NCI-H345 treated with DMSO at 0.1 percent for 48 hours (cell line): ENCODE measurements around the gene THRB.
"Not testable (repeated sequence)": the region's sequence is repeated elsewhere in the genome, so short reads cannot be mapped to it uniquely, and the experiment has no call there.

Experiments
- DNase-seq: peaks from one replicate; lab custom pipeline; 2025; ENCODE audit not compliant: unreplicated experiment; lab: John Stamatoyannopoulos, UW

Gene THRB

DNA sequence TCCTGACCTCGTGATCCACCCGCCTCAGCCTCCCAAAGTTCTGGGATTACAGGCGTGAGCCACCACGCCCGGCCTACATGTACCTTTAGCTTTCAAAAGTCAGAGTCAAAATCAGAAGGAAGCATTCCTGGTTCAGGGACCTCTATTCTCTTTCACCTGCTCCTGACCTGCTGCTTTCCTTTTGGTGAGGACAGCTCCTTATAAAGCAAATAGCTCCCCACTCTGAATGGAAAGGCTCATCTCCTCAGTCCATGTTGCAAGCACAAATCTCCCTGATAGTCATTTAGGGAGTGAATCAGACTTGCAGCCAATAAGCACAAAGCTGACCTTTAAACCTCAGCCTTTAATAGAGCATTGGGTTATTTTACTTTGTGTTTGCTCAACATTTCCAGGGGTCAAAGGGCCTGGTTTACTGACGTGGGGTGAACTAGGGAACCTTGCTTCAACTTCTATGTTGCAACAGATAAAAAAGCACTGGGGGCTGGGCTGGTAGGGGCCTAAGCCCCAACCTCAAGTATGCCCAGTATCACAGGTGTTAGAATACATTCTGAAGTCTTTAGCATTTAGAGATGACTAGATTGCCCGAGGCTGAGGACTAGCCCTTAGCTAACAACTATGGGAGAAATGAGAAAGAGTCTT is 43.1 kb downstream of the THRB start:
- no peak for DNase-seq

DNA sequence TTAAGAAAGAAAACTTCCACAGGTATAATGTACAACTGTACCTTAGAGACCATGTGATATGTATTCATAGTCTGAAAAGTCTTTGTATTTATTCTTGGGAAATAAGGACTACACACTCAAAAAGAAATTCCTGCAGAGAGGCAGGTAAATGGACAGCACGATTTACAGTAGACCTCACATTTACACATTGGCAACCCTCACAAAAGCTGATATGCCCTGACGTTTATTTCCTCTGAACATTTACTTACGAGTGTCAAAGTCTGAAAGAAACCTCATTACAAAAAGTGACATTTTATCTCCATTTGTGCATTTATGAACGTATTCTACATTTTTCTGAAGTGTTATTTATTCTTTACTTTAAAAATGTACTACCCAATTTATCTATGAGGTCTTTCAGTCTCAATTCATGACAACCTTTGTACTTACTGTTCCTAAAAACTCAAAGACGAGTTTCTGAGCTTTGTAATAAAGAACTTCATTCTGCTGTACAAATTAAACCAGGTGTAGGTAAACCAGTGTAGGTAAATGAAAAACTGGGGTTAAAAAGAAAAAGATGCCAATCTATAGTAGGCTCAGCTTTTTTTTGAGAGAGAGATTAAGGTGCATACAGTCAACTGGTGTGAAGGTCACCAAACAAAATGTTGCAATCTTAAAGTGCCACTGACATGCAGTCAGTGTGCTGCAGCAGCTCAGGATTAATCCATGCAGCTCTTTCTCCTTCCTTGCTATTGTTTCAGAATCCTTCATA is 44.3 kb downstream of the THRB start:
- DNase-seq: no peak

DNA sequence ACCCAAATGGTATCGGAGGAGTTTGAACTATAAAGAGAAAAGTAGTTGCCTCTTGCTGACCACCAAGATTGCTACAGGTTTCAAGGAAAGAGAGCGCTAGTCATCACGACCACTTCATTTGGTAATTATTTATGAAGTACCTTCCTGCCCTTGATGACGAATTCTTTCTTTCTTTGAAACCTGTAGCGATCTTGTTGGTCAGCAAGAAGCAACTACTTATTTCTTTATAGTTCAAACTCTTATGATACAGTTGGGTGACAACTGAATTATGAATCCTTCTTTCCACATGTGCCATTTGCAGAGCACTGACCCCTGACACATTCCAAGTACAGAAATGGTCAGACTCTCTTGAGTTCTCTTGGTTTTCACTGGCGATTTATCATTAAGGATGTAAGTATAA is 46.8 kb downstream of the THRB start:
- DNase-seq: no peak

DNA sequence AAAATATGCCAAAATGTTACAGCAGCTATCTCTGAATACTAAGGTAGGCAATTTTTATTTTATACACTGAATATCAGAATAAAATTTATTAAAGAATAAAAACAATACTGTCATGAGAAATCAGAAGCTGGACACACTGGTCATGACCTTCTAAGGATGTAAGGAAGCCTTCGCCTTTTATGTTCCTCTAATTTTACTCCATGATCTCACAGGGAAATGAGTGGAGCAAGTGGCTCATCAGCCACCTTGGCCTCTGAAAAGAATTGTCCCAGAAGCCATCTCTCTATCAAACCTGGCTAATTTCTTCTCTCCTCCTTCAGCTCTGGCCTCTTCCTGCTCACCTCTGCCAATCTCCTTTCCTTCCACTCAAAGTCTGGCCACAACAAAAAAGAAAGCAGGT is 48.6 kb downstream of the THRB start:
- DNase-seq: no peak

DNA sequence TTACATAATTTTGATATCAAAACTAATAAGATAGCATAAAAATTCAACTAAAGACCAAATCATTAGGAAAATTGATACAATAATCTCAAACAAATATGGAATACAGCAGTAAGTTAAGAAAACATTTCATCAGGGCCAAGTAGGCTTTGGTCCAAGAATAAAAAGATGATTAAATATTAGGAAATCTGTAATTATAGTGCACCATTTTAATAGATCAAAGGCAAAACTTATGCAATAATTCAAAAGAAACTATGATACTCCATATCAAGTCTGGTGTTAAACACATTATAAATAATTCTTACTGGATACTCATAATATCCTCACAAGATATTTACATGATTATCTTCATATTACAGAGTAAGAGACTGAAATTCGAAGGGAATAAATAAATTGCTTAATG is 51.2 kb downstream of the THRB start:
- DNase-seq: no peak

DNA sequence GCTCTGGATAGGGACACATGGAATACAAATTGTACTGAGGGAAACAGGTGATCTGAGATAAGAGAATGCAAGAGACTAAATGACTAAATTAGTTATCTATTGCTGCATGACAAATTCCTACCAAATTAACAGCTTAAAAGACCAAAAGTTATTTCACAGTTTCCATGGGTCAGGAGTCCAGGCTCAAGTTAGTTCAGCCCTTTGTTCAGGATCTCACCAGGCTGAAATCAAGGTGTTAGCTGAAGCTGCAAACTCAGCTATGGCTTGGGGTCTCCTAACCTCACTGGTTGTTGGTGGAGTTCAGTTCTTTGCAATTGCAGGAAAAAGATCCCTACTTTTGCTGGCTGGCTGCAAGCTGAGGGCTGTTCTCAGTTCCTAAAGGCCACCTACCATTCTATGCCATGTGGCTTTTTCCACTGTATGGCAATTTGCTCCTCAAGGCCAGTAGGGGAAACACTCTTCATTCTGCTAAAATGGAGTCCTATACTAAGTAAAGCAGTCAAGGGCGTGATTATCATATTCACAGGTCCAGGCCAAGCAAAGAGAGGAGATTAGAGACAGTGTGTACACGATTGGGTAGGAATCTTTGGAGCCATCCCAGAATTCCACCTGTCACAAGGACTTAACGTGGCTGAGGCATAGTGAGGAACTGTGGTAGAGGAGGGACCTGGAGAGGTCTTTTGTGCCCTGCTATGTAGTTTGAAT is 53.7 kb downstream of the THRB start:
- no peak for DNase-seq

DNA sequence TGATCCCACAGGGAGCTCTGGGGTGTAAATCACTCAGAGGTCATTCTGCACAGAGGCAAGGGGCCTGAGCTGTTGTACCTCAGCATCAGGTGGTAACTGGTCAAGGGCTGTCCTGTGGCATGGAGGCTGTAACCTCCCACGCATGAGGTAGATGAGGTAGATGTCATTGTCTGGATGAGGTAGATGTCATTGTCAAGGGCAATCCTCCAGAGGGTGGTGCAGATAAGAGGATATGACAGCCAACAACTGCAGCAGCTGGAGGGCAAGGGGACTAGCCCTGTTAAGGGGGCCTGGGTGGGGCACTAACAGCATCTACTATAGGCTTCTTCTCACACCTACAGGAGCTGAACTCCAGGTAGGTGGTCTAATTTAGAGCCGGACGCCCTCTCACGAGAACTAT is 55.6 kb downstream of the THRB start:
- DNase-seq: no peak

DNA sequence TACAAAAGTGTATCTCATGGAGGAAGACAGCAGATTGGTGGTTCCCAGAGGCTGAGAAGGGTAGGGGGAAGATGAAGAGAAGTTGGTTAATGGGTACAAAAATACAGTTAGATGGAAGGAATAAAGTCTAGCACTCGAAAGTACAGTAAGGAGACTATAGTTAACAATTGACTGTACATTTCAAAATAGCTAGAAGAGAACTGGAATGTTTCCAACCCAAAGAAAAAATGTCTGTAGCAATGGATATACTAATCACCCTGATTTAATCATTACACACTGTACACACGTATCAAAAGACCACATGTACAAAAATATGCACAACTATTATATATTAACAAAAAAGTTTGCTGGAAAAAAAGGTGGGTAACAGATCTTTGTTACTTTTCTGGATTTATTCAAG is 57.3 kb downstream of the THRB start:
- no peak for DNase-seq

DNA sequence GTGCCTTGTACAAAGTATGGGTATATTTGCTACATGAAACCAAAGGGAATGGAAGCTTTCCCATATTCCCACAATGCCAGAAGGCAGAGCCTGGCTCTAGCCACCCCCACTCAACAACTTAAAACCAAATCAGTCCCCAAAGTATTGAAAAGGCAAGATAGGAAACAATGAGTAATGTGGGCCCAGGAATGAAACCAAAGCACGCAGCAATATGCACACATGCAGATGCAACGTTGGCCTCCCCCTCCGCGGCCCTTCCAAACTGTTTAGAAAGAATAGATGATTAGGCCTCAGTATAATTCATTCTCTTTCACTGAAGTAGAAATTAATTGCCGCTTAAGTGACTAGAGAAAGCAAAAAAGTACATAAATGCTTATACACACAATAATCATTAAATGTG is 59.1 kb downstream of the THRB start:
- DNase-seq: no peak

DNA sequence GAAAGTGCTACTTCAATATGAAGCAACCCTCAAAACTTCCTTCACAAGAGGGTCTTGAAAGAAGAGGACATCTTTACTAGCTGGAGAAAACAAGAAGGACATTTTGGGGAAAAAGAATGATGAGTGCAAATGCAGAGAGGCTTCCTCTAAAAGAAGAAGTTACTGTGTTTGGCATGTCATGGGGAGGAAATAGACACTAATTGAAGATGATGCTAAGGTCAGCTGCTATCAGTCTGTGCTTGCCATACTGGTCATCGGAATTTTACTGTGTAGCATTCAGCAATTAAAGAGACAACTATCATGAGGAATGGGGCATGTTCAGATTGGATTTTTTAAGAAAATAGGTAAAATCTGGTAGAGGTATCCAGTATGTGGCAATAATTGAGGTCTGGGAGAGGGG is 60.0 kb downstream of the THRB start:
- DNase-seq: no peak

DNA sequence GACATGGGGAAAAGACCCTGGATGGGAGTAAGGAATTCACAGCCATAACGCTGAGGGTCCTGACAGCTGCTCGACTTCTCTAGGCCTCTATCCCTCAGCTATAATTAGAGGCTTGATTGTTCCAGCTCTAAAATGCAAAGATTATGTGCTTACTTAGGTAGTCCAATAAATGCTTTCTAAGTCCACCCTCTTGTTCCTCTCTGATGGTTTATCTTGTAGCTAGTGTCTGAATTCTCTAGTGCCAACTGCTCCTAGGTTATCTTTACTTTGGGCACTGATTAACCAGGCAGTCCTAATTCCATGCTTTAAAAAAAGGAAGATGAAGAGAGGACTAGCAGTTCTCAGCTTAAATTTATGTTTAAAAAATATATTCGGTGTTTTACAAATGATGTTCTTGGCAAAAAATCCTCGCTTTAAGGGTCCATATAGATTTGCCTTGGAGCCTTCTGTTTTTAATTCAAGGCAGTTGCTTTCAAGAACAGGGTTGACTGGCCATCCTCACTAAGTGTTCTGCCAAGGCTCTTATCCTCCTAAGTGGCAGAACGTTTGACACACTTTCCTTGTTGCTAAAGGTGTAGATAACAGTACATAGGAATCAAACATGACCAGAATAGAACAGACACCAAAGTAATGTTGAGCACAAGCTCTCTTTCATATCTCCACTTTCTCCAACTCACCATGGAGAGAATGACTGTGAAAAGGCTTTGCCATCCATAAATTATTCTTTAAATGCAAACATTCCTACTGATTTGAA is 60.6 kb downstream of the THRB start:
- no peak for DNase-seq

DNA sequence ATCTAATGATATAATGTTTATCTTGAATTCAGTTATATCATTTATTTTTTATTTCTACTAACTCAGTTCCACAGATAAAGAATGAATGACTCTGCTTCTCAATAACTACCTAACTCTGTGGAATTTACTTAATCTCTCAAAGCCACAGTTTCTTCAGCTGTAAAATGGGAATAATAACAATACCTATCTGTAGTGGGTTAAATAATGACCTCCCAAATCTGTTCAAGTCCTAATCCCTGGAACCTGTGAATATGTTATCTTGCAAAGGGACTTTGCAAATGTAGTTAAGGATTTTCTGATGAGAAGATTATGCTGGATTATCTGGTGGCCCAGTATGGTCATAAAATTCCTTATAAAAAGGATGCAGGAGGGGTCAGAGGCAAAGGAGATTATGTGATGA is 61.7 kb downstream of the THRB start:
- DNase-seq: no peak

DNA sequence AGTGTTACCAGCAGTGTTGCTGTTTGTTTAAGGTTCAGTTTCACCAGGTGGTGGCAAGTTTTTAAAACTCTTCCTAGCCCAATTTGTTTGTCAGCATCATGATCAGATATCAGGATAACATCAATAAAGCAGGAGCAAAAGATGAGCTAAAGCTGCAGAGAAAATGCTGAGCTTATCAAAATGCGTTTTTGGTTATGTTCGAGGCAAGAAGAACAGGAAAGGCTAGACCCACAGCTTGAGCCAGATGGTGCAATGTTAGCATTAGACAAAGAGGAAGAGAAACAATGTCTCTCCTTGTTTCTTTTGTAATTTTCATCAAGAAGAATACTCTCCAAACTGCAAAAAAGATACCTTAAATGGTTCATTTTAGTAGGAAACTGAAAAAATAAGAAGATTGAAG is 66.2 kb downstream of the THRB start:
- no peak for DNase-seq

DNA sequence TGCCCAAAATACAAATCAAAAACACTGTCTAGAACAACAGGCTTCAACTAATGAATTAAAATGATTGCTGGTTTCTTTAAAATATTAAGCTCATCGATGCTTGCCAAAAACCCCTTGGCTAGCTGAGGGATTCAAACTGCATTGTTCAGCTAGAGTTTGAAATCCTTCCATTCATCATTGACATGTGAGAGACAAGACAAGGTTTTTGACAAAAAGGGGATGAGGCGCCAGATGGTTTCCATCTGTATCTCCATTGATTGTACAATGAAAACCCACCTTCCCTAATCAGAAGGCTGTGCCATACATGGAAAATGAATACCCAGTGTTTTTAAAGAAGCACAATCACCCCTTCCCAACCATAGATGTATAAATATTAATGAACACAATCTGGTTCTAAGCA is 67.8 kb downstream of the THRB start:
- DNase-seq: no peak

DNA sequence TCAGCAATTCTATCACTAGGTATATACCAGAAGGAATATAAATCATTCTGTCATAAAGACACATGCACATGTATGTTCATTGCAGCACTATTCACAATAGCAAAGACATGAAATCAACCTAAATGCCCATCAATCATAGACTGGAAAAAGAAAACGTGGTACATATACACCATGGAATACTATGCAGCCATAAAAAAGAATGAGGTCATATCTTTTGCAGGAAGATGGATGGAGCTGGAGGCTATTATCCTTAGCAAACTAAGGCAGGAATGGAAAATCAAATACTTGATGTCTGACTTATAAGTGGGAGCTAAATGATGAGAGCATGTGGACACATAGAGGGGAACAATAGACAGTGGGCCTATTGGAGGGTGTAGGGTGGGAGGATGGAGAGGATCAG is 73.8 kb downstream of the THRB start:
- DNase-seq: not testable (repeated sequence)

DNA sequence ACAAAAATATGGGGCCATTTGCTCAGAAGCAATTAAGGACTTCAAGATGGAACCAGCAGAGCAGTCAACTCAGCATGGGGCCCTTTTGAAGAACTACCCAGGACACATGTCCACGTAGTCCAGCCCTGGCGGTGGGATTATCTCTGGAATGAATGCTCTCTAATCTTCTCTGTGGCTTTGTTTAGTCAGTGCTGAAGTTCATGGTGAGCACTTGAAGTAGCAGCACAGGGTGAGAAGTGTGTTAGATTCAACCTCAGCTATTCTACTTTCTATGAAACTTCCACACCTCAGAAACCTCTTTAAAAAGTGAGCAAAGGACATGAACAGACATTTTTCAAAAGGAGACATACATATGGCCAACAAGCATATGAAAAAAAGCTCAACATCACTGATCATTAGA is 74.4 kb downstream of the THRB start:
- DNase-seq: no peak

DNA sequence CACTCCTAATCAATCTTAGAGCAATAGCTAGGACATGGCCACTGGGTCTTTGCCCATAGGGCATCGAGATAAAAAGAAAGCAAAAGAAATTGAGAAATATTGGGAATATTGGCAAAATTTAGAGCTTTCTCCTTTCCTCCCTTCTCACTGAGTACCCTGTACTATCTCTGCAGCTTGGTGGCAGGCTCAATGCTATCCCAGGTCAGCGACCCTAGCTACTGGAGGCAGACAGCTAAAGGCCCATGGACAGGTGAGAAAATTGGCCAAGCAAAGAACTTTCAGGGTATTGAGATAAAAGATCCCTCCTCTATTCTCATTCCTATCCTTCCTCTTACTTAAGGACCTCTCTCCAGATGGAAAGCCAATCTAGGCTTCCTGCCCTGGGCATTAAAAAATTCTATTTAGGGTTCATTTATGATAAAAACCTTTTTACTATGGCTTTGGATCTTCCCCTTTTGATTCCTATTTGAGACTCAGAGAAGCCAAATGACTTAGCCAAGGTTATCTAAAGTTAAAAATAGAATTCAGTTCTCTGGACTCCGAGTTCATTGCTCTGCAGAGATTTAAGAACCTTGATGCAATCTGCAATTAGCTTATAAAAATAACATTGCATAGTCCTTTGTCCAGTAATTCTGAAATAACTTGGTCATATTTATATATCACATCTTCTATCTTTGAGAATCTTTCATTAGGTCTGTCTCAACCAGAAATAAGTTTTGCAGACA is 75.4 kb downstream of the THRB start:
- no peak for DNase-seq

DNA sequence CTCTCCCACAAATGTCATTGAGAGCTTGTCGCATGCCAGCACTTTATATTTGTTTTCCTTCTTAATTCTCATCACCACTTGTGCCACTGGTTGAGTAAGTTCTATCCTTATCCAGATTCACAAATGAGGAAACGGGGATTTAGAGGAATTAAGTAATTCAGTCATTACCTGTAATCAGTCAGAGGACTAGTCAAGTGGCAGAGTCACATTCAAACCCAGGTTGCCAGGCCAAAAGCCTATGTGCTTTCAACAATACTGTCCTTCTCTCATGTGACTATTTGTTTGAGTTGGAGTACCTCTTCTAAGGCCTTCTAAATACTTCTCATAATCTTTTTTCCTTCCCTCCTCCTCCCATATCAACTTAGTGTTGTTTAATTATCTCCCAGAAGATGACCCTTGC is 76.9 kb downstream of the THRB start:
- DNase-seq: no peak

DNA sequence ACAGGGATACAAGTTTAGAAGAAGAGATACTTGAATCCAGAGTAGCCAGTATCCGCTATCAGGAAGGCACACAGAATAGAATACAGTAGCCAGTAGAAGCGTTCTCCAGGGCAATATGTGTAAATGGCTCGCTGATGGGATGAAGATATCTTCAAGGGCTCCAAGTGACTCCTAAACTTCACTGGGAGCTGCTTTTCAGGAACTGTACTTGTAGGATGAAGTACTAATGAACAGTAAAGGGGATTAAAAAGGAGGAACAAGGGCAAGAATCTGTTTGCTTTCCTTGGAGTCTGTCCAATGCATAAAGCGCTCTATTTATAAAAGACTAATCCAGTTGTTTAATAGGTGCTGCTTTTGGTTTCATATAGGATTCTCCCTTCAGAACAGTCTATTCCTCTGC is 78.4 kb downstream of the THRB start:
- DNase-seq: no peak

DNA sequence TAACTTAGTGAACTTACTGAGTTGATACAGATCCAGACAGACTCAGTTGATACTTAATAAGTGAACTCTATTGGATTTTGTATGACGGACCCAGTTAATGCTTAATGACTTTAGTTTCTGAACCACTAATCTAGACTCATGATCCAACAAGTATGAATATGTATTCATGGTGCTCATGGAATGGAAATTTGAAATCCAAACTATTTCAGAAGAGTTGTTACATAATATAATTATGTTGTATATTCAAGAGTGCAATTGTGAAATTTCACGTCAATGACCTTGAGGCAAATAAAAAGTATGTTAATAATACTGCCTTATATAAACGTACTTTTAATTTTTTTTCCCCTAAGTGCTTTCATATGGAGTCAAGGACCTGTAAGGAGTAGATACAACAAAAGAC is 78.8 kb downstream of the THRB start:
- no peak for DNase-seq

DNA sequence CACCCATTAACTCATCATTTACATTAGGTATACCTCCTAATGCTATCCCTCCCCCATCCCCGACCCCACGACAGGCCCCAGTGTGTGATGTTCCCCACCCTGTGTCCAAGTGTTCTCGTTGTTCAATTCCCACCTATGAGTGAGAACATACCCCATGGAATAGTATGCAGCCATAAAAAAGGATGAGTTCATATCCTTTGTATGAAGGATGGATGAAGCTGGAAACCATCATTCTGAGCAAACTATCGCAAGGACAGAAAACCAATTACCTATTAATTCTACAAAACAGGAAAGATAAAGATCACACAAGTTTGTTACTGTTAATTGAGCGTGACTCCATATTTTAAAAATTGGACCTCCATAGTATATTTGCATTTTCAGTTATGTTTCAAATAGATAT is 81.0 kb downstream of the THRB start:
- not testable (repeated sequence) for DNase-seq
